ENCODE data around the gene LEMD2.
A peak's percentile ranks its signal among the peaks of the same experiment; 100 is the strongest.
"Not testable (repeated sequence)": the region's sequence is repeated elsewhere in the genome, so short reads cannot be mapped to it uniquely, and the experiment has no call there.

Gene LEMD2

GRCh38 chr6:33788694-33789549, at the start of gene LEMD2:
LEMD2 (minus strand) TSS chr6:33789130; CDS start chr6:33789116, 14 bp downstream.
- peak; percentile 96 for DNase-seq

- no peak for DNase-seq
Observed at GRCh38 chr6:33837971-33838665, 49.2 kb upstream of the LEMD2 start.

- no peak for DNase-seq
Observed at GRCh38 chr6:33836806-33837469, 48.0 kb upstream of the LEMD2 start.

DNA sequence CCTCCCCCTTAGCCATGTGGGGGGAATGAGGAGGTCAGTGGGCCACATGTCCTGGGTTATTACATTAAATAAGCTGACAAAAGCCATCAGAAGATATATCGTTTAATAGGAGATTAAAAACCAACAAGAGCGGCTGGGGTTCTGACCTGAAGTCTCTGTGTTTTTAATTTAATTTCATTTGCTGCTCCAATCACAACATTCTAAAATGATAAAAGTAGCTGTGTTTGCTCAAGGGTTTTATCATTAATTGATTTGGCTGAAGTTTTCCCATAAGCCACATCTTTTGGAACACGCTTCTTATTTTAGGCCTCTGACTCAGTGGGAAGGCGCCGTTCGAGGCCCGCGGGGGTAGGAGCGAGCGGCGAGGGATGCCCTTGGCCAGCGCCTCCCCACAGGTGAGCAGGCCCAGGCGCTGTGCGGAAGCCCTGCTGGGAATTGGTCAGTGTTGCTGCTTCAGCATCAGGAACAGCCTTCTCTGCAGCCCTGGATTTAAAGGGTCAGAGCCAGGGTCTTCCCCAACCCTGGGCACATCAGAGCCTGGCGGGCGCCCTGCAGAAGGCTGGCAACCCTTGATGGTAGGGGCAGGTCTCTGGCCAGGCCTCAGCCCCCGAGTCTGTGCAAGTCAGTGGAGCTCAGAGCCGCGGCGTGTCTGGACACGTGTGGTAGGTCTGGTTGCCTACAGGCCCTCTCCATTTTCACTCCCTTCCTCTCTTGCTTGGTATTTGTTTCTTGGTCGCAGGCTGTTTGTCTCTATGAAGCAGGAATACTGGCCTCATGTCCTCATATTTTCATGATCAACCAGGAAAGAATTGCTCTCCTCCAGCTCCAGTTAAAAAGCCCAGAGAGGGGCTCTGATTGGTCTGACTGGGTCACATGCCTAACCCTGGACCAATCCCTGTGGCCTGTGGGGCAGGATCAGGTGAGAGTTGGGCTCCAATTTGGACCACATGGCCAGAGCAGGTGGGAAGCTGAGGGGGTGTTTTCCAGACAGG, 45.8 kb upstream of the LEMD2 start:
- DNase-seq, result no peak

GRCh38 chr6:33833599-33833998, 44.7 kb upstream of the LEMD2 start:
- no peak for DNase-seq

DNA sequence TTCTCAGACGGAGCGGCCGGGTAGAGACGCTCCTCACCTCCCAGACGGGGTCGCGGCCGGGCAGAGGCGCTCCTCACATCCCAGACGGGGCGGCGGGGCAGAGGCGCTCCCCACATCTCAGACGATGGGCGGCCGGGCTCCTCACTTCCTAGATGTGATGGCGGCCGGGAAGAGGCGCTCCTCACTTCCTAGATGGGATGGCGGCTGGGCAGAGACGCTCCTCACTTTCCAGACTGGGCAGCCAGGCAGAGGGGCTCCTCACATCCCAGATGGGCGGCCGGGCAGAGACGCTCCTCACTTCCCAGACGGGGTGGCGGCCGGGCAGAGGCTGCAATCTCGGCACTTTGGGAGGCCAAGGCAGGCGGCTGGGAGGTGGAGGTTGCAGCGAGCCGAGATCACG, 43.9 kb upstream of the LEMD2 start:
- not testable (repeated sequence) for DNase-seq

- DNase-seq, result not testable (repeated sequence)
Observed at GRCh38 chr6:33831725-33832124, 42.8 kb upstream of the LEMD2 start.

DNA sequence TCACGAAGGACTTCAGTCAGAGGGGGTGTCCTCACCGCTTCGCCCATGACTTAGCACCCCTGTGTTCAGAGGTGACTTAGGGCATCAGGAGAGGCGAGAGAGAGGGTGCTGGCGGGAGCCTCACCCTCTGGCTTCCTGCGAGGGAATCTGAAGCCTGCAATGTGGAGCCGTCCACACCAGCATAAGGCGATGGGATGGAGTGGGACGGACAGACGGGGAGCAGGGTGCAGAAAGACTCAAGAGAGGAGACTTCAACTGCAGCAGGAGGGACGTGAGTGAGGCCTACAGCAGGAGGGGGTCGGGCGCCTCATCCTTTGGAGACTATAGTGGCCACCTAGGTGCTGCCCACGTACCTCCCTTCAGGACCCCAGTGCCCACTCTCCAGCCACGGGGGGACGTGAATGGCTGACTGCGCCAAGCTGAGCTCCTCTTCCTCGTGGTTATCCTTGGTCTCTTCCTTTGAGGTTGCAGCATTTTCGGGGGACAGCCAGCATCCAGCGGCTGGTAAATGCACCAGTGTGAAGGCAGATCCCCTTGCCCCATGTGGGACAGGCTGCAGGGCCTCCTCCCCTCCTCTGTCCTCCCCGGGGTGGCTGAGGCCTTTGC, 41.8 kb upstream of the LEMD2 start:
- no peak for DNase-seq

DNA sequence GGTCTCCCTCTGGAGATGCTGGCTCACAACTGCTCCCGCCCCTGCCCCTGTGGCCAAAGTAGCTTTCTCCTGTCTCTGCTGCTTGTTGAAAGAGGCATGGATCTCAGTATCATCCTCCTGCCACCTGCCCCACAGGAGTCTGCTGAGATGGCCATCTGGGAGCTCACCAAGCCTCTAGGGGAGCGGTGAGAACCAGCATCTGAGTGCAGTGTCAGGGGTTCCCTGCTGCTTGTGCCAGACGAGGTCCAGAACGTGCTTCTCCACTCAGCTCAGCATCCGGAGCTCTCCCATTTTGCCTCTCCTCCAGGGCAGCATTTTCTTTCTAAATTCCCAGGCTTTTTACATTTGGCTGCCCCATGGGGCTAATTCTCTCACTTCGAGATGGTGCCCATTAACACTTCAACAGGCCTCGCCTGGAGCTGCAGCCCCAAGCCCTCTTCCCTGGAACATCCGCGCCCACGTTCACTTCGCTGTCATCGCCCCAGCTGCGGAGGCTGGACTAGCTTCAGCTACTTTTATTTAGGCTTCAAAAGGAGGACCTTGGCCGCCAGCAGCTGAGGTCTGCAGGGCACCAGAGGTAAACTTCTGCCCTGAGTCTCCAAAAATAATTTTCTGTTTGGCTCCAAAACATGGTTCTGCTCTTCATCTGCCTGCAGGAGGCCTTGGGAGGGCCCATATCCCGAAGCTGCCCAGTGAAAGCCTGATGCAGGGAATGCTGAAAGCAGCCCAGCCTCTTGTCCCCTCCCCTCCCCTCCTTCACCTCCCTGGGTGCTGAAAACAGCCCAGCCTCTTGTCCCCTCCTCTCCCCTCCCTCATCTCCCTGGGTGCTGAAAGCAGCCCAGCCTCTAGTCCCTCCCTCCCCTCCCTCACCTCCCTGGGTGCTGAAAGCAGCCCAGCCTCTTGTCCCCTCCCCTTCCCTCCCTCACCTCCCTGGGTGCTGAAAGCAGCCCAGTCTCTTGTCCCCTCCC, 40.1 kb upstream of the LEMD2 start:
- DNase-seq, result no peak

DNA sequence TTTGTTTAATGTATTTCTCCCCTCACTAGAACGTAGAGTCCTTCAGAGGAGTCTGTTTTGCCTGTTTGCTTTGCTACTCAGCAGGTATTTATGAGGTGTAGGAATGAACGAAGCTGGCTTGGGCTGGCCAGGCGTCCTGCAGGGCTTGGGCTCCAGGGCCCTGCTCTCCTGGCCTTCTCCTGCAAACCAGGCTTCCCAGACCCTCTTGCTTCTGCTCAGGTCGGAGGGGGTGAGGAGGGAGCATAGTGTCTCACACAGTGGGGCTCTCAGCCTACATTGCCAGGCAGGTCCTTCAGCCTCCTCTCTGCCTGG, 39.5 kb upstream of the LEMD2 start:
- no peak for DNase-seq

GRCh38 chr6:33827546-33828451, 38.9 kb upstream of the LEMD2 start:
- no peak for DNase-seq

DNA sequence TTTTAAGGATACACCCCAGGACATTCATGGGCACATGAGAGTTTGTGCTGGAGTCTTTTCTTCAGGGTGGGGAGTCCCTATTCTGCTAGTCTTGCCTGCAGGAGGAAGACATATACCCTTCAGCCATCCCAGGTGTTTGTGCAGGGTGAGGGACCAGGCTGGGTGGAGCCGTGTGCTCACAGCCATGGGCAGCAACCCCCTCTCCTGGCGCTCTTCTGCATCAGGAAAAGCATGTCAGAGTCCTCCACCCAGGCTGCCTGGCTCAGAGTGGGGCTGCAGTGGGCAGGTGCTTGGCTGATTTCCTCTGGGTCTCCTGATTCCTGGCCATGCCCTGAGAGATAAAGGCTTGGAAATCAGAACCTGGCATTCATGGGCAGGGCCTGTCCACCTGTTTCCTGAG, 37.6 kb upstream of the LEMD2 start:
- DNase-seq, result peak; percentile 75

DNA sequence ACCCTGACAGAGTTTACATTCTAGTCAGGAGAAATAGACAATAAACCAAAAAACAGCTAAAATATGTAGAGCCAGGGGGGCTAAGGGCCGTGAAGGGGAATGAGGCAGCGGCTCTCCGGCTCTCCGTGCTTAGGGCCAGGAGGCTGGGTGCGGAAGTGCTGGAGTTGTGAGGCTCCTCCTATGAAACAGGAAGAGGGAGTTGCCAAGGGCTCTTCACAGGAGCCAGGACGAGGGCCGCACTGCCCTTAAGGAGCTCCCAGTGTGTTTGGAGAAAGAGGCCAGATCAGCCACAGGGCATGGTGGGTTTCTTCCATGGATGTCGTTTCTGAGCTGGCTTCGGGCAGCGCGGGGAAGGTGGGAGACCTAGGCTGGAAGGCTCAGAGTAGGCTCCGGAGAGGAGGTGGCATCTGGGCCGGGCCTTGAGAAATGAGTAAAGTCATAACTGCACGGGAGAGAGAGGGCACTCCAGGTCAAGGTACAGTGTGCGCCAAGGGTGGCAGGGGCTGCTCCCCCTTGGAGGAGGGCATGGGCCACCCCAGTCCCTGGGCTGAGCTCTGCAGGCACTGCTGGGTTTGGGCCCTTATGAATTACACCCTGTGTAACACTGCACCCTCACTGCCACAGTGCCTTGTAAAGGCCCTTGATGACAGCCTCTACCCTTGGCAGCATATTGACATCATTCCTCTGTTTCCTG, 35.7 kb upstream of the LEMD2 start:
- no peak for DNase-seq

GRCh38 chr6:33823806-33824205, 34.9 kb upstream of the LEMD2 start:
- no peak for DNase-seq

DNA sequence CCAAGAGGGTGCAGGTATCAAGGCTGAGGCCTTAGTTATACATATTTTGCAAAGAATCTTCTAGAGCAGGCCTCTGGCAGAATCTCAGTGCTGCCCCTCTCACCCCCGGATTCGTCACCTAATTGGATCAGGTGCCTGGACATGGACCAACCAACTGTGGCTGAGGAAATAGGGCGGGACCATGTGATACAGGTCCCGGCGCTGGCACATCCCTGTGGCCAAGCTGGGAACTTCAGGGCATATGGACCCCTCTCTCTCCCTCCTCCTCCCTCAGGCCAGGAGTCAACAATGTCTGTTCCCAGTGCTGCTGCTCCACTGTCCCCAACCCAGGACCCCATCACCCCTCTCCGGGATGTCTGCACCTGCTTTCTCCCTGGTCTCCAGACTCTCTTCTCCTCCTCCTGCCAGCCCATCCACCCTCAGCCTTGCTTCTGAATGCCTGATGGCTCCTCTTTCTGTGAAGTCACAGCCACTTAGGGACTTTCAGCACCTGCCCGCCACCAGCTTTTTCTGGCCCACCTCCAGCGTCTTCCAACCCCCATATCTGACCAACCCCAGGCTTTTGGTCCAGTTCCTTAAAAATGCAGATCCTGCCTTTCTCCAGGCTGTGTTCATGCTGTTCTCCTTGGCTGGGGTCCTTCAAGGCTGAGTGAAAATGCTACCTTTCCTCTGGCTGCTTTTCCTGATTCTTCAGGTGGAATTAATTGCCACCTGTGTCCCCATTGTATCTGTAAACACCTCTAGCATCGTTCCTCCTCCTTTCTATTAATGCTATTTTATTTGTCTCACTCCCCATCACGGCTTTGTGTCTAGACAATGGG, 33.9 kb upstream of the LEMD2 start:
- peak; percentile 91 for DNase-seq

DNA sequence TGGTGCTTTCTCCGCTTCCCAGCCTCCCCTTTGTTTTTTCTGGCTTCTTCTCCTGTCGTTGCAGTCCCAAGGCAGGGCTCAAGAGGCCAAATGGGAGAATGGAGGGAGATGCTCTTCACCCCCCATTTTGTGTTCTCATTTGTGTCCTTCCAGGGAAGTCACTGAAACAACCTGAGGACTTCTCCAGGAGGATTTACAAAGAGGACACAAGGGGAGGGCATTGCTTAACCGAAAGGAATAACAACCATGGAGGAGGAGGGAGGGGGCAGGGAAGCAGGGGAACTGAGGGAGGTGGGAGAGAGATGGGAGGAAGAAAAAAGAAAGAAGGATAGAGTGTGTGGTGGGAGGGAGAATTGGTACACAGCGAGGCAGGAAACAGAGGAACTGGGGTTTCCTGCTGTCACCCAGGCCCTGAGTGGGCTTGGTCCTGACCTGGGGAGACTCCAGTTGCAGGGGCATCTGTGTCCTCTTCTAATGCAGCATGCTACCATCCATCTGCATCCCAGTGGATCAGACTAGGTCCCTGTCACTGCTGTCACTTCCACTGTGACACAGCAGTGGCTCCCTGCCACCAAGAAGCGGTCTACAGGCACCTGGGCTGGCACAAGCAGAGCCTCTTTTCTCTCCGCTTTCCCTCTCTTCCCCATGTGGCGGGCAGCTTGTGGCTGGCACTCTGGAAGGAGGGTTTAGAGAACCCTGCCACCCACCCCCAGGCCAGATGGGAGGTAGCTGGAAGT, 32.0 kb upstream of the LEMD2 start:
- no peak for DNase-seq

DNA sequence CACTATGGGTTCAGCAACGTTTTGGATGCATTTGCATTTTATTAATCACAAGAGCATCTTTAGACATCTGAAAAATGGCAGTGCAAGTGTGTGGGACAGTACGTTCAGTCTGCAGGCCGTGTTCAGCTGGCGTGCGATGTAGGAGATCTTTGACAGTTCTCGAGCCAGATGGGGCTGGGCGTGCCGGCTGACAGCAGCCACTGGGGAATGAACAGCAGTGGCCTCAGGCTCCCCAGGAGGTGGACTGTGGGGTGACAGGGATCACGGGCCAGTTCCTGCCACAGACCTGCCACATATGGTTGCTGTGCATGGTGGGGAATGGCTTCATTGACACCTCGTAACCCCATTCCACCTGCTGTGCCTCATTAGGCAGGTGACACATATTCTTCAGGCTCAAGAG, 31.3 kb upstream of the LEMD2 start:
- DNase-seq, result no peak

DNA sequence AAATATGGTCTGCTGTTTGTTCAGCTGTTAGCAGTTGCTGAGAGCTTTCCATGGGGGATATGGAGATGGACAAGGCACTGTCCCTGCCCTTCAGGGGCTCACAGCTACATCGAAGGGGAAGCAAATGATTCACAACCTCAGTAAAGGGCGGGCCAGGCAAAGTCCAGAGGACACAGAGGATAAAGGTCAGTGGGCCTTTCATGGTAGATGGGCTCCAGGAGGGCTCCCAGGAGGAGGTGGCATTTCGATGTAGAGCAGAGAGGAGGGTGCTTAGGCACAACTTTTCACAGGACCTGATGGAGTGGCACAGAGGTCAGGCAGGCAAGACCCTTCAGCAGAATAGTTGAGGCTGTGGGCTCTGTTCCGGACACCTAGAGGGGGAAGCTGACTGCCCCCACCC, 30.1 kb upstream of the LEMD2 start:
- DNase-seq, result no peak
